Prostate gland (tissue), 2 donors: ENCODE measurements around the gene LMAN2. TPM values are rescaled to one million over a fixed set of nuclear protein-coding genes. Genes with fewer than 3 reads are reported as not detected.

Experiments
- DNase-seq: peaks from one replicate; pipeline ENCODE4 v3.0.0-alpha.2; 2019; ENCODE audit warnings: low spot score
- H3K27ac ChIP-seq, 2 donors: fragments of 200-600 bp; sonication (generic); 2 replicates each; pipeline ENCODE4 v1.5.1; 2017 to 2019
- H3K27me3 ChIP-seq: fragments of 200-600 bp; sonication (generic); replicated peaks from 2 replicates; pipeline ENCODE4 v1.5.1; 2019; ENCODE audit not compliant: insufficient read depth
- H3K36me3 ChIP-seq, 2 donors: fragments of 200-600 bp; sonication (generic); 1 replicate in 1 of 2; 2 replicates in 1 of 2; pipeline versions ENCODE4 v1.5.1 to v1.8.1; 2017 to 2019
- H3K4me1 ChIP-seq: fragments of 200-600 bp; sonication (generic); replicated peaks from 2 replicates; pipeline ENCODE4 v1.5.1; 2019
- H3K4me3 ChIP-seq, 2 donors: fragments of 200-600 bp; sonication (generic); 2 replicates each; pipeline ENCODE4 v1.5.1; 2017 to 2019
- H3K9me3 ChIP-seq: fragments of 200-600 bp; sonication (generic); 2 replicates; pipeline ENCODE4 v1.5.1; 2017
- CTCF ChIP-seq, 4 experiments: fragments of 200-600 bp in 2 of 4; fragments of 450-650 bp in 2 of 4; sonication (generic) in 2 of 4; IDR thresholded peaks; 1 replicate in 3 of 4; 2 replicates in 1 of 4; pipeline ENCODE4 v1.5.1; 2016 to 2019; ENCODE audit warnings: antibody characterized with exemption in 4 of 4, mild to moderate bottlenecking in 2 of 4, moderate library complexity in 2 of 4
- POLR2A ChIP-seq: fragments of 450-650 bp; IDR thresholded peaks from one replicate; pipeline ENCODE4 v1.6.1; 2016; ENCODE audit warnings: antibody characterized with exemption, mild to moderate bottlenecking
- POLR2AphosphoS5 ChIP-seq: sonication (generic); formaldehyde crosslinking; IDR thresholded peaks from one replicate; pipeline ENCODE4 v1.6.1; 2017; ENCODE audit warnings: antibody characterized with exemption
- WGBS: methylation state at CpG from one replicate; pipeline ENCODE4 v1.1.5; 2018; 5-methylcytosine and 5-hydroxymethylcytosine counted together
- intact Hi-C: fragments of 100-400 bp; cut with DNase I; formaldehyde crosslinking; loops from one replicate; pipeline ENCODE4 v1.14.2; 2022
- total RNA-seq, 2 donors: library from RNA; depleted of rRNA; stranded (reverse); fragments of >200 nt; gene quantifications; one replicate each; pipeline ENCODE4 v1.1.0, GENCODE V29; 2016

LMAN2 gene
- total RNA-seq, 2 donors from 2014 or later: 350 to 369 TPM

GRCh38 chr5:177390363-177391300 is 39.2 kb upstream of the LMAN2 start:
- Histone ChIP-seq H3K27ac (peak overlapping the region; percentile 58 to 64), H3K36me3 (no peaks in the 10 kb centered on the region), H3K4me1 (no peaks in the 10 kb centered on the region), H3K4me3 (no peak overlapping the region), H3K27me3 (no peaks in the 10 kb centered on the region), H3K9me3 (no peaks in the 10 kb centered on the region)
- TF ChIP-seq CTCF (IDR thresholded peaks at IDR 0.05) (peak; percentile 96 to 99 (median 97)), POLR2A (no peak), POLR2AphosphoS5 (peak; percentile 61)
- intact Hi-C loops: loop anchor here (2.0 to 5.0 kb wide), 2 partner anchors 64 to 112 kb away; no protein-coding TSS in a partner anchor
- WGBS: 22% methylated on average over 13 of the region's 13 CpGs
- DNase-seq: peak; percentile 82

- H3K27me3 ChIP-seq: no peaks in the 10 kb centered on the region
- H3K4me1 ChIP-seq: no peaks in the 10 kb centered on the region
- H3K36me3 ChIP-seq: no peaks in the 10 kb centered on the region
- DNase-seq: peak; percentile 79
- peak overlapping the region; percentile 58 to 64 for H3K27ac ChIP-seq
- H3K9me3 ChIP-seq: no peaks in the 10 kb centered on the region
- TF ChIP-seq CTCF (IDR thresholded peaks at IDR 0.05) (no peak), POLR2AphosphoS5 (peak; percentile 84), POLR2A (peak; percentile 21)
- intact Hi-C loops: loop anchor here (2.0 to 5.0 kb wide), 2 partner anchors 65 to 113 kb away; no protein-coding TSS in a partner anchor
- 16% methylated on average over 21 of the region's 21 CpGs for WGBS
- no peak overlapping the region for H3K4me3 ChIP-seq
These were observed 38.0 kb upstream of the LMAN2 start for GRCh38 chr5:177389241-177390169.

GRCh38 chr5:177388521-177389052 is 37.1 kb upstream of the LMAN2 start:
- Histone ChIP-seq H3K27ac (peak overlapping the region in 1 of 2 donors; percentile 58), H3K27me3 (no peaks in the 10 kb centered on the region), H3K4me1 (no peaks in the 10 kb centered on the region), H3K4me3 (no peak overlapping the region), H3K36me3 (no peaks in the 10 kb centered on the region), H3K9me3 (no peaks in the 10 kb centered on the region)
- 78% methylated on average over 10 of the region's 10 CpGs for WGBS
- TF ChIP-seq CTCF (IDR thresholded peaks at IDR 0.05): no peak
- no peak for TF ChIP-seq POLR2A
- no peak for TF ChIP-seq POLR2AphosphoS5
- intact Hi-C loops: no loop called here
- DNase-seq: no peak

- no peak overlapping the region for H3K4me3 ChIP-seq
- no peak for TF ChIP-seq POLR2AphosphoS5
- TF ChIP-seq CTCF (IDR thresholded peaks at IDR 0.05): no peak
- no peak for TF ChIP-seq POLR2A
- H3K9me3 ChIP-seq: no peaks in the 10 kb centered on the region
- no peaks in the 10 kb centered on the region for H3K4me1 ChIP-seq
- no peak overlapping the region for H3K27ac ChIP-seq
- 87% methylated on average over 14 of the region's 14 CpGs for WGBS
- no peaks in the 10 kb centered on the region for H3K27me3 ChIP-seq
- intact Hi-C loops: no loop called here
- no peaks in the 10 kb centered on the region for H3K36me3 ChIP-seq
- DNase-seq: no peak
These were observed 35.9 kb upstream of the LMAN2 start for GRCh38 chr5:177387405-177387804.
